ENCODE data around the gene PTPRD. TPM values are rescaled to one million over a fixed set of nuclear protein-coding genes. Genes with fewer than 3 reads are reported as not detected.

The PTPRD gene
- total and polyA plus RNA-seq, 9 of the 15 experiments (the other 6 are each of a cell fraction or from before 2014, with no cell fraction given), result 0.11 TPM; not detected in 8

DNA sequence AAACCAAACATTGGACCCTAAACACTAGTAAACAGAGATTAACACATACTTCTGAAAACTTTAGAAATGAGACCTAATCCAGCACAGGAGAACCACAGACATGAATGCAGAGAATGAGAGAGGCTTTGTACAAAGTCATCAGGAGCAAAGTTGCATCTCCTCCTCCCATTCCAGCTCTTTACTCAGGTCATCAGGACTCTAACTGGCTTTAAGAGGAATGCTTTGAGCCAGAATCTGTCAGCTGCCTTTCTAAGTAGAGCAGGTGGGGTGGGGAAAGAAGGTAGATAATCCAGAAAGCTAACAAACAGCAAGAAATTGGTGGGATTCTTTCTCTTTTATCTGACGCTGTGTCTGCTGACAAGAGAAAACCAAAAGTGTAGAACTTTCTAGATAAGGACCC is 2230.5 kb downstream of the PTPRD start:
- no TSS peak for BruUV-seq (replicated peaks)
- Histone ChIP-seq H2AFZ (ENCODE audit: low read depth, low read length) (no peak overlapping the region), H3K4me1 (replicated peaks in 1 of 2; ENCODE audit: control insufficient read depth in 2 of 2, insufficient read depth in 2 of 2, low read length in 2 of 2) (no peaks in the 10 kb centered on the region), H3K4me2 (ENCODE audit: insufficient read depth, low read length) (no peak overlapping the region), H4K20me1 (replicated peaks; ENCODE audit: control insufficient read depth, insufficient read depth, low read length) (no peaks in the 10 kb centered on the region), H3K9me3 (replicated peaks; ENCODE audit: control insufficient read depth, insufficient read depth, low read depth, low read length) (no peaks in the 10 kb centered on the region), H3K9me1 (ENCODE audit: control insufficient read depth, insufficient read depth, low read length) (no peaks in the 10 kb centered on the region), H3K36me3 (ENCODE audit: control insufficient read depth, insufficient read depth, low read length) (no peaks in the 10 kb centered on the region), H3K27me3 (ENCODE audit: control insufficient read depth in 2 of 2, insufficient read depth in 2 of 2, low read length in 2 of 2) (no peaks in the 10 kb centered on the region), H3K9ac (ENCODE audit: insufficient read depth in 1 of 2, low read depth in 2 of 2, low read length in 2 of 2) (no peak overlapping the region), H3K27ac (ENCODE audit: extremely low read depth, low read depth, low read length) (no peak overlapping the region), H3K4me3 (no peak overlapping the region), H3K79me2 (ENCODE audit: control insufficient read depth, insufficient read depth, low read length) (no peaks in the 10 kb centered on the region)
- POLR2A ChIA-PET, result no interaction called here
- ATAC-seq, result no peak
- CTCF ChIA-PET (ENCODE audit: low intra/inter-chr PET ratio), result no interaction called here
- intact Hi-C loops (cut with micrococcal nuclease), result no loop called here
- in situ Hi-C loops (cut with MboI), result no loop called here
- no peak for DNase-seq (ENCODE audit: extremely low read depth in 1 of 4, low spot score in 3 of 4)
- FAIRE-seq, result no peak
- 0% methylated on average over 1 of the region's 1 CpG for WGBS (ENCODE audit: insufficient coverage, low coverage, missing lambda C conversion rate)
- no peak for TF ChIP-seq SUPT5H (IDR thresholded peaks at IDR 0.05)
- TF ChIP-seq HNRNPUL1 (IDR thresholded peaks at IDR 0.05; ENCODE audit: low read length), result no peak
- TF ChIP-seq, protein P1, sequence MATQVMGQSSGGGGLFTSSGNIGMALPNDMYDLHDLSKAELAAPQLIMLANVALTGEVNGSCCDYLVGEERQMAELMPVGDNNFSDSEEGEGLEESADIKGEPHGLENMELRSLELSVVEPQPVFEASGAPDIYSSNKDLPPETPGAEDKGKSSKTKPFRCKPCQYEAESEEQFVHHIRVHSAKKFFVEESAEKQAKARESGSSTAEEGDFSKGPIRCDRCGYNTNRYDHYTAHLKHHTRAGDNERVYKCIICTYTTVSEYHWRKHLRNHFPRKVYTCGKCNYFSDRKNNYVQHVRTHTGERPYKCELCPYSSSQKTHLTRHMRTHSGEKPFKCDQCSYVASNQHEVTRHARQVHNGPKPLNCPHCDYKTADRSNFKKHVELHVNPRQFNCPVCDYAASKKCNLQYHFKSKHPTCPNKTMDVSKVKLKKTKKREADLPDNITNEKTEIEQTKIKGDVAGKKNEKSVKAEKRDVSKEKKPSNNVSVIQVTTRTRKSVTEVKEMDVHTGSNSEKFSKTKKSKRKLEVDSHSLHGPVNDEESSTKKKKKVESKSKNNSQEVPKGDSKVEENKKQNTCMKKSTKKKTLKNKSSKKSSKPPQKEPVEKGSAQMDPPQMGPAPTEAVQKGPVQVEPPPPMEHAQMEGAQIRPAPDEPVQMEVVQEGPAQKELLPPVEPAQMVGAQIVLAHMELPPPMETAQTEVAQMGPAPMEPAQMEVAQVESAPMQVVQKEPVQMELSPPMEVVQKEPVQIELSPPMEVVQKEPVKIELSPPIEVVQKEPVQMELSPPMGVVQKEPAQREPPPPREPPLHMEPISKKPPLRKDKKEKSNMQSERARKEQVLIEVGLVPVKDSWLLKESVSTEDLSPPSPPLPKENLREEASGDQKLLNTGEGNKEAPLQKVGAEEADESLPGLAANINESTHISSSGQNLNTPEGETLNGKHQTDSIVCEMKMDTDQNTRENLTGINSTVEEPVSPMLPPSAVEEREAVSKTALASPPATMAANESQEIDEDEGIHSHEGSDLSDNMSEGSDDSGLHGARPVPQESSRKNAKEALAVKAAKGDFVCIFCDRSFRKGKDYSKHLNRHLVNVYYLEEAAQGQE (IDR thresholded peaks at IDR 0.05; ENCODE audit: borderline replicate concordance), result no peak
- TF ChIP-seq, protein P1 (CRISPR knock-in tag; IDR thresholded peaks at IDR 0.05; ENCODE audit: low read depth), result no peak
- no peak for TF ChIP-seq SLC30A9 (CRISPR knock-in tag; IDR thresholded peaks at IDR 0.05)
- TF ChIP-seq CBFA2T2 (conservative IDR thresholded peaks at IDR 0.05), result no peak
- no peak for TF ChIP-seq GTF2A2 (tag; IDR thresholded peaks at IDR 0.05)
- TF ChIP-seq ZNF263 (CRISPR knock-in tag; IDR thresholded peaks at IDR 0.05; ENCODE audit: borderline replicate concordance), result no peak
- TF ChIP-seq, protein P2, sequence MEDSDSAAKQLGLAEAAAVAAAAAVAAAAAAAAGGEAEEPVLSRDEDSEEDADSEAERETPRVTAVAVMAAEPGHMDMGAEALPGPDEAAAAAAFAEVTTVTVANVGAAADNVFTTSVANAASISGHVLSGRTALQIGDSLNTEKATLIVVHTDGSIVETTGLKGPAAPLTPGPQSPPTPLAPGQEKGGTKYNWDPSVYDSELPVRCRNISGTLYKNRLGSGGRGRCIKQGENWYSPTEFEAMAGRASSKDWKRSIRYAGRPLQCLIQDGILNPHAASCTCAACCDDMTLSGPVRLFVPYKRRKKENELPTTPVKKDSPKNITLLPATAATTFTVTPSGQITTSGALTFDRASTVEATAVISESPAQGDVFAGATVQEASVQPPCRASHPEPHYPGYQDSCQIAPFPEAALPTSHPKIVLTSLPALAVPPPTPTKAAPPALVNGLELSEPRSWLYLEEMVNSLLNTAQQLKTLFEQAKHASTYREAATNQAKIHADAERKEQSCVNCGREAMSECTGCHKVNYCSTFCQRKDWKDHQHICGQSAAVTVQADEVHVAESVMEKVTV (CRISPR knock-in tag; IDR thresholded peaks at IDR 0.05), result no peak
- TF ChIP-seq ZNF511 (CRISPR knock-in tag; IDR thresholded peaks at IDR 0.05), result no peak
- TF ChIP-seq ZNF24 (IDR thresholded peaks at IDR 0.05), result no peak
- TF ChIP-seq SFPQ (IDR thresholded peaks at IDR 0.05; ENCODE audit: low read depth, low read length), result no peak
- TF ChIP-seq ZNF224 (CRISPR knock-in tag; IDR thresholded peaks at IDR 0.05), result no peak
